ENCODE results near the gene SNX19. TPM values are rescaled to one million over a fixed set of nuclear protein-coding genes. Genes with fewer than 3 reads are reported as not detected.
A peak's percentile ranks its signal among the peaks of the same experiment; 100 is the strongest.

The SNX19 gene
- total and polyA plus RNA-seq, 8 donors, result 34.1 to 66.4 (median 43.1) TPM

- no peak for ATAC-seq
- H3K27ac ChIP-seq, result no peak overlapping the region
- H3K4me1 ChIP-seq, result peaks cover 0 to 3% of the 10 kb centered on the region in 2 donors
- H3K9me3 ChIP-seq, result no peaks in the 10 kb centered on the region
- no peak for DNase-seq
- intact Hi-C loops (cut with DNase I), result no loop called here
- no peak for TF ChIP-seq CTCF (IDR thresholded peaks at IDR 0.05)
- no peaks in the 10 kb centered on the region for H3K27me3 ChIP-seq
- H3K36me3 ChIP-seq, result no peaks in the 10 kb centered on the region
- no peak overlapping the region for H3K4me3 ChIP-seq
Observed at GRCh38 chr11:130831506-130831905, 84.8 kb downstream of the SNX19 start.

- no peak for TF ChIP-seq CTCF (IDR thresholded peaks at IDR 0.05)
- peaks cover 0 to 3% of the 10 kb centered on the region in 2 donors for H3K4me1 ChIP-seq
- ATAC-seq (peak; percentile 15), DNase-seq (no peak)
- H3K27ac ChIP-seq, result no peak overlapping the region
- H3K27me3 ChIP-seq, result no peaks in the 10 kb centered on the region
- intact Hi-C loops (cut with DNase I), result no loop called here
- no peaks in the 10 kb centered on the region for H3K9me3 ChIP-seq
- no peaks in the 10 kb centered on the region for H3K36me3 ChIP-seq
- H3K4me3 ChIP-seq, result no peak overlapping the region
Observed at GRCh38 chr11:130830566-130830965, 85.7 kb downstream of the SNX19 start.

- intact Hi-C loops (cut with DNase I), result no loop called here
- H3K4me1 ChIP-seq, result peaks cover 0 to 3% of the 10 kb centered on the region in 2 donors
- H3K27ac ChIP-seq, result no peak overlapping the region
- peak; percentile 49 for ATAC-seq
- DNase-seq, result peak in 3 of 4 donors; percentile 47 to 83 (median 74)
- no peaks in the 10 kb centered on the region for H3K27me3 ChIP-seq
- TF ChIP-seq CTCF (IDR thresholded peaks at IDR 0.05), result no peak
- H3K4me3 ChIP-seq, result no peak overlapping the region
- H3K36me3 ChIP-seq, result no peaks in the 10 kb centered on the region
- H3K9me3 ChIP-seq, result no peaks in the 10 kb centered on the region
Observed at GRCh38 chr11:130829920-130830511, 86.3 kb downstream of the SNX19 start.

- intact Hi-C loops (cut with DNase I), result no loop called here
- DNase-seq (no peak), ATAC-seq (no peak)
- Histone ChIP-seq H3K27ac (no peak overlapping the region), H3K9me3 (no peaks in the 10 kb centered on the region), H3K27me3 (no peaks in the 10 kb centered on the region), H3K4me3 (no peak overlapping the region), H3K36me3 (no peaks in the 10 kb centered on the region), H3K4me1 (peaks cover 0 to 3% of the 10 kb centered on the region in 2 donors)
- TF ChIP-seq CTCF (IDR thresholded peaks at IDR 0.05), result no peak
Observed at GRCh38 chr11:130828741-130829140, 87.5 kb downstream of the SNX19 start.

GRCh38 chr11:130827451-130828377 lies 88.6 kb downstream of the SNX19 start:
- no peak overlapping the region for H3K27ac ChIP-seq
- H3K4me1 ChIP-seq, result peaks cover 0 to 3% of the 10 kb centered on the region in 2 donors
- H3K4me3 ChIP-seq, result no peak overlapping the region
- TF ChIP-seq CTCF (IDR thresholded peaks at IDR 0.05), result peak in 1 of 2 donors; percentile 19
- DNase-seq (peak in 2 of 4 donors; percentile 37 to 63), ATAC-seq (peak; percentile 77)
- no peaks in the 10 kb centered on the region for H3K9me3 ChIP-seq
- intact Hi-C loops (cut with DNase I), result no loop called here
- H3K36me3 ChIP-seq, result no peaks in the 10 kb centered on the region
- H3K27me3 ChIP-seq, result no peaks in the 10 kb centered on the region
